CD14-positive monocyte (primary cell): Measurements from ENCODE around the gene AQP10. TPM values are rescaled to one million over a fixed set of nuclear protein-coding genes. Genes with fewer than 3 reads are reported as not detected.
A peak's percentile ranks its signal among the peaks of the same experiment; 100 is the strongest.

Source experiments
- DNase-seq, 3 donors: peaks; one replicate each; pipeline ENCODE4 v3.0.0-alpha.2; 2011 to 2022
- H2AFZ ChIP-seq: 2 replicates; pipeline ENCODE4 v1.6.0; 2012; ENCODE audit warnings: mild to moderate bottlenecking, low read depth, low read length, inconsistent platforms; ENCODE audit not compliant: insufficient read depth, poor library complexity, severe bottlenecking
- H3K27ac ChIP-seq, 2 donors: 1 replicate in 1 of 2; 2 replicates in 1 of 2; pipeline ENCODE4 v1.5.1; 2012 to 2013; ENCODE audit warnings: low read length in 2 of 2, control low read depth in 1 of 2, inconsistent platforms in 1 of 2, low read depth in 1 of 2, mild to moderate bottlenecking in 1 of 2
- H3K27me3 ChIP-seq, 2 donors: one replicate each; pipeline versions ENCODE4 v1.6.0 to v1.6.1; 2011 to 2013; ENCODE audit warnings: low read length in 2 of 2; ENCODE audit not compliant: control insufficient read depth in 2 of 2, insufficient read depth in 2 of 2
- H3K36me3 ChIP-seq, 2 donors: replicated peaks in 1 of 2; 1 replicate in 1 of 2; 2 replicates in 1 of 2; pipeline versions ENCODE4 v1.5.1 to v1.6.1; 2012 to 2013; ENCODE audit warnings: low read length in 2 of 2, control low read depth in 1 of 2, inconsistent platforms in 1 of 2, mild to moderate bottlenecking in 1 of 2; ENCODE audit not compliant: insufficient read depth in 2 of 2, control insufficient read depth in 1 of 2
- H3K4me1 ChIP-seq, 2 donors: 1 replicate in 1 of 2; 2 replicates in 1 of 2; pipeline versions ENCODE4 v1.5.1 to v1.6.1; 2012 to 2013; ENCODE audit warnings: low read length in 2 of 2, control low read depth in 1 of 2, inconsistent platforms in 1 of 2, mild to moderate bottlenecking in 1 of 2, moderate library complexity in 1 of 2; ENCODE audit not compliant: insufficient read depth in 2 of 2, control insufficient read depth in 1 of 2
- H3K4me2 ChIP-seq: replicated peaks from 2 replicates; pipeline ENCODE3; 2012; ENCODE audit warnings: low read length, moderate library complexity, mild to moderate bottlenecking; ENCODE audit not compliant: poor library complexity, severe bottlenecking; ENCODE audit errors: extremely low read depth
- H3K4me3 ChIP-seq, 3 experiments: fragments of 200-600 bp in 1 of 3; sonication (generic) in 1 of 3; replicated peaks in 1 of 3; 1 replicate in 2 of 3; 2 replicates in 1 of 3; pipeline ENCODE4 v1.5.1; 2011 to 2013; ENCODE audit warnings: low read length in 3 of 3, mild to moderate bottlenecking in 3 of 3, control low read depth in 2 of 3, low read depth in 2 of 3, inconsistent platforms in 1 of 3, moderate library complexity in 1 of 3
- H3K79me2 ChIP-seq: 2 replicates; pipeline ENCODE4 v1.6.0; 2012; ENCODE audit warnings: mild to moderate bottlenecking, control low read depth, inconsistent platforms, low read length, moderate library complexity; ENCODE audit not compliant: insufficient read depth
- H3K9ac ChIP-seq: 2 replicates; pipeline ENCODE4 v1.6.0; 2017; ENCODE audit warnings: low read length, mild to moderate bottlenecking; ENCODE audit not compliant: insufficient read depth, poor library complexity, severe bottlenecking
- H3K9me3 ChIP-seq, 2 donors: replicated peaks in 1 of 2; 1 replicate in 1 of 2; 2 replicates in 1 of 2; pipeline versions ENCODE4 v1.5.1 to v1.6.1; 2012 to 2013; ENCODE audit warnings: low read length in 2 of 2, control low read depth in 1 of 2; ENCODE audit not compliant: control insufficient read depth in 1 of 2, insufficient read depth in 1 of 2
- H4K20me1 ChIP-seq: 2 replicates; pipeline ENCODE4 v1.6.0; 2012; ENCODE audit warnings: mild to moderate bottlenecking, low read length, control low read depth, moderate library complexity; ENCODE audit not compliant: insufficient read depth
- H3K27ac Mint-ChIP-seq, 7 donors: one replicate each; pipeline ENCODE4 v1.8.0; 2020; ENCODE audit warnings: mild to moderate bottlenecking in 7 of 7, mixed read lengths in 7 of 7, moderate library complexity in 6 of 7, inconsistent platforms in 2 of 7
- H3K27me3 Mint-ChIP-seq, 3 donors: one replicate each; pipeline ENCODE4 v1.8.0; 2021 to 2022; ENCODE audit warnings: low read depth in 3 of 3, mild to moderate bottlenecking in 3 of 3, mixed read lengths in 3 of 3, moderate library complexity in 3 of 3, inconsistent platforms in 1 of 3
- H3K36me3 Mint-ChIP-seq, 2 donors: one replicate each; pipeline ENCODE4 v1.8.0; 2020; ENCODE audit warnings: mixed read lengths in 2 of 2, inconsistent platforms in 1 of 2, mild to moderate bottlenecking in 1 of 2
- H3K4me1 Mint-ChIP-seq: one replicate; pipeline ENCODE4 v1.8.0; 2020; ENCODE audit warnings: mild to moderate bottlenecking, mixed read lengths
- H3K4me3 Mint-ChIP-seq, 2 donors: one replicate each; pipeline ENCODE4 v1.8.0; 2020; ENCODE audit warnings: mild to moderate bottlenecking in 2 of 2, mixed read lengths in 2 of 2, moderate library complexity in 1 of 2
- H3K9me3 Mint-ChIP-seq, 7 donors: one replicate each; pipeline ENCODE4 v1.8.0; 2020 to 2022; ENCODE audit warnings: mixed read lengths in 7 of 7, mild to moderate bottlenecking in 6 of 7, moderate library complexity in 6 of 7, inconsistent platforms in 2 of 7
- WGBS: methylation state at CpG from one replicate; pipeline ENCODE4 v1.1.5; 2013; ENCODE audit warnings: missing lambda C conversion rate; ENCODE audit not compliant: insufficient coverage; 5-methylcytosine and 5-hydroxymethylcytosine counted together
- intact Hi-C, 2 donors: fragments of 100-400 bp; cut with micrococcal nuclease; formaldehyde crosslinking; loops; one replicate each; pipeline versions ENCODE4 v1.15.0 to v1.15.1; 2023
- polyA plus RNA-seq, 3 donors: library from polyadenylated mRNA; depleted of rRNA in 1 of 3; unstranded in 2 of 3; stranded (reverse) in 1 of 3; fragments of 300-500 nt in 2 of 3; fragments of >200 nt in 1 of 3; fragmentation: Illumina TruSeq in 2 of 3; gene quantifications; 1 replicate in 2 of 3; 2 replicates in 1 of 3; pipeline ENCODE4 v1.2.3, GENCODE V29; 2012 to 2021
- TF ChIP-seq, protein P1 (sequence below): fragments of 200-600 bp; IDR thresholded peaks from one replicate; pipeline ENCODE4 v1.8.0; 2022; ENCODE audit warnings: antibody characterized with exemption, mild to moderate bottlenecking

Gene AQP10
- polyA plus RNA-seq, 3 donors = 0.09 TPM; not detected in 2

DNA sequence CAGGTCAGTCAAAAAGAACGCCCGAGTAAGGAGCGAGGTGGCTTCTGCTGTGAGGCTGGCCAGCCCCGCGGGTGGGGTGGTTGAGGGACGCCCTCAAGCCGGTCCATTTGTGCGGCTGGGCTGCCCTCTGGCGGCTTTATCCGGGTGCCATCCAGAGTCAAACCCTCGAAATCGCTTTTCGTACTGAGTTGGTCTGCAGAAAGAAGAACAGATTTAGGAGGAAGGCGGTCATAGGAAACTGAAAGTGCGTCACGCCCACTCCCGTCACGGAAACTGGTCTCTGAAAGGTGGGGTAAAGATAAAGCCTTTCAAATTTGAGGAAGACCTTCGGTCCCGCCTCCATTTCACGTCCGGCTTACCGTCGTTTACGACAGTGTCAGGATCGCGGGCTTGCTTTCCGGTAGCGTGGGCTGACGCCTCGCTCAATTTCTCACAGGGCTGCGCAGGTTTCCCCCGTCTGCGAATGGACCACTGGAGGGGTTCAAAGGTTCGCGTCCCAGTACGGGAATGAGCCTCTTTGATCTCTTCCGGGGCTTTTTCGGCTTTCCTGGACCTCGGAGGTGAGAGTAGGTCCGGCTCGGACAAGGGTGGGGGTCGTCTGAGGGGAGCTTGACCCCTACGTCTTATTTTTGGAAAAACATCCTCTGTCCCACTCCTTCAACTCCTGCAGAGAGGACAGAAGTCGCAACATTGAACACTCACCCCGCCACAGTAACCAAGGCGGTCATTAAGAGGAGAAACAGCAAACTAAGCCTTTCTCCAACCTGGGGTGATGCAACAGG is 48.5 kb upstream of the AQP10 start, which contains the start of gene HAX1:
TSS of gene HAX1 (plus strand) at position 413 of the 782 bp plus-strand sequence. CDS start at position 508, 95 bp downstream.
- peaks cover 23% of the 10 kb centered on the region for H3K4me1 Mint-ChIP-seq
- peak within 1 kb of the TSS; percentile 88 for H2AFZ ChIP-seq

GRCh38 chr1:154272999-154273563 is 47.8 kb upstream of the AQP10 start:
- Histone ChIP-seq H4K20me1 (no peaks in the 10 kb centered on the region), H3K4me3 (peak overlapping the region; percentile 71 to 93 (median 76)), H3K9me3 (no peaks in the 10 kb centered on the region), H3K4me2 (peak overlapping the region; percentile 99), H3K27ac (peak overlapping the region; percentile 88 to 94), H3K4me1 (peaks cover 16 to 20% of the 10 kb centered on the region in 2 donors), H3K9ac (peak overlapping the region; percentile 87), H3K79me2 (peaks cover 13% of the 10 kb centered on the region), H3K36me3 (peaks cover 30 to 54% of the 10 kb centered on the region in 2 donors), H2AFZ (peak overlapping the region; percentile 88), H3K27me3 (no peaks in the 10 kb centered on the region)
- Mint-ChIP-seq H3K4me1 (peaks cover 23% of the 10 kb centered on the region), H3K9me3 (no peaks in the 10 kb centered on the region), H3K27ac (peak overlapping the region; percentile 96 to 99 (median 97)), H3K4me3 (peak overlapping the region; percentile 95 to 98), H3K27me3 (peaks cover 0 to 3% (median 0%) of the 10 kb centered on the region in 3 donors), H3K36me3 (peaks cover 41 to 53% of the 10 kb centered on the region in 2 donors)
- intact Hi-C loops = loop anchor here (5.0 kb wide), 4 partner anchors 51 to 281 kb away; partner anchors contain the start of genes RPS27 (in 1 of the 2) and UBAP2L (in 1 of the 2)
- peak in 1 of 3 donors; percentile 7 for DNase-seq
- TF ChIP-seq, protein P1, sequence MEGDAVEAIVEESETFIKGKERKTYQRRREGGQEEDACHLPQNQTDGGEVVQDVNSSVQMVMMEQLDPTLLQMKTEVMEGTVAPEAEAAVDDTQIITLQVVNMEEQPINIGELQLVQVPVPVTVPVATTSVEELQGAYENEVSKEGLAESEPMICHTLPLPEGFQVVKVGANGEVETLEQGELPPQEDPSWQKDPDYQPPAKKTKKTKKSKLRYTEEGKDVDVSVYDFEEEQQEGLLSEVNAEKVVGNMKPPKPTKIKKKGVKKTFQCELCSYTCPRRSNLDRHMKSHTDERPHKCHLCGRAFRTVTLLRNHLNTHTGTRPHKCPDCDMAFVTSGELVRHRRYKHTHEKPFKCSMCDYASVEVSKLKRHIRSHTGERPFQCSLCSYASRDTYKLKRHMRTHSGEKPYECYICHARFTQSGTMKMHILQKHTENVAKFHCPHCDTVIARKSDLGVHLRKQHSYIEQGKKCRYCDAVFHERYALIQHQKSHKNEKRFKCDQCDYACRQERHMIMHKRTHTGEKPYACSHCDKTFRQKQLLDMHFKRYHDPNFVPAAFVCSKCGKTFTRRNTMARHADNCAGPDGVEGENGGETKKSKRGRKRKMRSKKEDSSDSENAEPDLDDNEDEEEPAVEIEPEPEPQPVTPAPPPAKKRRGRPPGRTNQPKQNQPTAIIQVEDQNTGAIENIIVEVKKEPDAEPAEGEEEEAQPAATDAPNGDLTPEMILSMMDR = no peak
- WGBS = 57% methylated on average over 8 of the region's 13 CpGs

More for the DNA sequence above, 48.5 kb upstream of the AQP10 start, which contains the start of gene HAX1:
- Histone ChIP-seq H3K4me2 (peak within 1 kb of the TSS; percentile 99), H3K36me3 (peaks cover 33 to 58% of the 10 kb centered on the region in 2 donors), H3K79me2 (peaks cover 13% of the 10 kb centered on the region), H3K27me3 (no peaks in the 10 kb centered on the region), H3K4me1 (peaks cover 16 to 20% of the 10 kb centered on the region in 2 donors), H3K9ac (peak within 1 kb of the TSS; percentile 87), H3K9me3 (no peaks in the 10 kb centered on the region), H4K20me1 (no peaks in the 10 kb centered on the region), H3K4me3 (peak within 1 kb of the TSS; percentile 71 to 93 (median 76)), H3K27ac (peak within 1 kb of the TSS; percentile 88 to 94)
- H3K27ac Mint-ChIP-seq = peak within 1 kb of the TSS; percentile 96 to 99 (median 97)
- H3K27me3 Mint-ChIP-seq = peaks cover 0 to 3% (median 0%) of the 10 kb centered on the region in 3 donors
- H3K36me3 Mint-ChIP-seq = peaks cover 41 to 59% of the 10 kb centered on the region in 2 donors
- TF ChIP-seq, protein P1 = peak; percentile 83
- H3K4me3 Mint-ChIP-seq = peak within 1 kb of the TSS; percentile 95 to 98
- intact Hi-C loops = loop anchor here (5.0 kb wide), 4 partner anchors 50 to 280 kb away; partner anchors contain the start of genes RPS27 (in 1 of the 2) and UBAP2L (in 1 of the 2)
- peak; percentile 98 to 99 (median 99) for DNase-seq
- H3K9me3 Mint-ChIP-seq = no peaks in the 10 kb centered on the region
- WGBS = under 1% methylated on average over 35 of the region's 47 CpGs
